Medulla oblongata (tissue), 1 donor: ENCODE results near the gene GIGYF2.
"Not testable (repeated sequence)": the region's sequence is repeated elsewhere in the genome, so short reads cannot be mapped to it uniquely, and the experiment has no call there.

Experiments
- DNase-seq: peaks from one replicate; pipeline ENCODE4 v3.0.0-alpha.2; 2015; ENCODE audit errors: extremely low spot score

Gene GIGYF2

GRCh38 chr2:232697059-232697806 is at the start of gene GIGYF2:
Gene GIGYF2 (plus strand): TSS chr2:232697331. CDS start chr2:232735198, 37,867 bp downstream.
- peak; percentile 97 for DNase-seq

GRCh38 chr2:232649033-232649432 is 48.1 kb upstream of the GIGYF2 start:
- no peak for DNase-seq

DNA sequence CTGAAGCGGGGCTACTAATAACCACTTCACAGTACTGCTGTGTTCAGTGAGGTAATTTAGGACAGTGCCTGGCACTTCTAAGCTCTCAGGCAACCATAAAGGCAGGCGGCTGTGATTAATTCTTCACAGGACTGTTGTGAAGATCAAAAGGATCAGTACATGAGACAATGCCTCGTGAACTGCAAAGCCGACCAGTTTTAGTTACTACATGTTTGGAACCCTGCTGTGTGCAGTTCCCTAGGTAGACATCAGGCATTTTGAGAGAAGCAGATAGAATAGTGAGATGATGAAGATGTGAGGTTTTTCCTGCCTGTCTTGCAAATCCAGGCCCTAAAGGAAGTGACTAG is 44.7 kb upstream of the GIGYF2 start:
- DNase-seq: no peak

GRCh38 chr2:232653441-232653840 is 43.7 kb upstream of the GIGYF2 start:
- peak; percentile 68 for DNase-seq

DNA sequence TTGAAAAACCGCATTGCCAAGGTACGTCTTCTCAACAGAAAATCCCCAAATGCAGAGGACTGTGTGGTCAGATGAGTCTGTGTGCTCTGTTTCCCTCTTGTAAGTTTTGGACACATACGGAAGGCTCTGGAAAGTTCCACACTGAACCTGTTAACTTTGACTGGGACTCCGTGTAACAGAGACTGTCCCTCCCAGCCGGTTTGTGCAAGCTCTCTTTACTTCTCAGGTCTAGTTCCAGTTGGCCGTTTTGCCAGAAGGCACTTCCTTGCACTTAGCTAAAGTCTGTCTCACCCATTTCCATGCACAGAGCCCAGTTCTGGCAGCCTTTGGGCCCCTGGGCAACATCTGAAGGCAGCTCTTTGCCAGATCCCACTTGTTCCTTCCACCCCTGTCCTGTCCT is 41.7 kb upstream of the GIGYF2 start:
- peak; percentile 79 for DNase-seq

GRCh38 chr2:232658217-232658785 is 38.8 kb upstream of the GIGYF2 start:
- DNase-seq: no peak

DNA sequence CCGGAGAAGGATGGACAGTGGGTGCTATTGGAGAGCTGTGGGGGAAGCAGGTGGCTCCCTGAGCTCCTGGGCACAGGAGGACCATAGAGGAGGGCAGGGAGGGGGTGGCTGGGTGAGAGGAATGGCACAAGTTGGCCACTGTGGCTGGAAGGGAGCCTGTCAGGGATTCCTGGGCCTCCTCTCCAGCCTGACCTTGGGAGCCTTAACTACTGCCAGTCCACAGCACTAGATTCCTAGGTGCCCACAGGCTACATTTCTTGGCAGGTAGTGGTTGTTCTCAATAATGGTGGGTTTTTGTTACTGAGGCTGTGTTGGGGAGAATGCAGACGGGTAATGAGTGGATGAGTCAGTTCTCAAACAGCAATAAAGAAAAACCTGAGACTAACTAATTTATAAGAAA is 37.8 kb upstream of the GIGYF2 start:
- no peak for DNase-seq

- DNase-seq: no peak
Observed at GRCh38 chr2:232662486-232663260, 34.5 kb upstream of the GIGYF2 start.

DNA sequence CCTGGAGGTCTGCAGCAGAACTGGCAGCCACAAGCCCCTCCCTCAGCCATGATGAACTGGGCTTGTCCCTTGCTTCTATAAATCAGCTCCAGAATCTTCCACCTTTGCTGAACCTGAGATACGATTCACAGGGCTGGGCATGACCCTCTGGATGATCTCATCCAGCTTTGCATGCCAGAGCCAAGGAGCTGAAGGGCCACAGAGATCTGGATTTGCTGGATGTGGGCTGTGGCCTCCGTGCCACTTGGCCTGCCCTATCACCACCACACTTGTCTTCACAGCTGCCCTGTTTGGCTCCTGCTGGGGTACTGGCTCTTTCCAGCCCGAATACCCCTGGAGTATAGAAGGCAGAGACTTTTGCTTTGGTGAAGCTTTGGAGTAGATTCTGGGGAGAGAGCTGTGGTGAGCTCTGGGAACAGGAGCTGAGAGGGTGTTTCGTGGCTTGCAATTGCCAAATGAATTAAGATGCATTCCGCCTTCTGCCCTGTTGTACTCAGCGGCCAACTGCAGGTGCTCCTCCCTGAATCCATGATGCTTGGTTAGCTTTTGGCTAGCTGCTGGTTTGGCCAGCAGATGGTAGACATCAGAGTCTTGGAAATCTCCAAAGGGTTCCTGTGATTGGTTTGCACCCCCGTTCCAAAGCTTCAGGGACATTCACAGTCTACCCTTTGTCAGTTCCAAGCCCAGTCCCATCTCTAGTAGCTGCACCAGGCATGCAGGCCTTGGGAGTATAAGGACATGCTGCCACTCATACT is 30.9 kb upstream of the GIGYF2 start:
- DNase-seq: no peak

DNA sequence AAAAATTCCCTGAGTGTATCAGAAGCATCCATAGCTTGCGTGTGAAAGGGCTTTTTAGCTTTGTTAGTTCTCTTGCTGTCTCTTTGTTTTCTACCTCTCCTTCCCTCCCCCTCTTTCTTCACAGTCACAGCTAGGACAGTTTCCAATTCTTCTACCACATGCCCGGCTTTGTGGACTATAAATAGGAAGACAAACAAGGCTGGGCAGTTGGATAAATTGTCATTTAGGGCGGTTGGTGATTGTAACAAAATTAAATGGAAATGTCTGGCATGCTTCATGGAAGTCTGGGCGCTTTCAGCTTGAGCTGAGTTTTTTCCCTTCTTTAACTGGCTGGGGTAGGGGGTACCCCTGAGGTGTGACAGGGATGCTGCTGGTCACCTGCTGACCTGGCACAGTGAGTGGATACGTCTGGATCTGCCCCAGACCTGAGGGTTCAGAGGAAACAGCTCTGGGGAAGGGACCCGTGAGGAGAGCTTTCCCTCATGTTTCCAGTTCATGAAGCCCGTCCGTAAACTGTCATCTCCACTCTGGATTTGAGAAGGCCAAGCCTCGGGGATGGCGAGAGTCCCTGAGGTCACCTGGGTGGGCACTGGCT is 29.0 kb upstream of the GIGYF2 start:
- peak; percentile 96 for DNase-seq

DNA sequence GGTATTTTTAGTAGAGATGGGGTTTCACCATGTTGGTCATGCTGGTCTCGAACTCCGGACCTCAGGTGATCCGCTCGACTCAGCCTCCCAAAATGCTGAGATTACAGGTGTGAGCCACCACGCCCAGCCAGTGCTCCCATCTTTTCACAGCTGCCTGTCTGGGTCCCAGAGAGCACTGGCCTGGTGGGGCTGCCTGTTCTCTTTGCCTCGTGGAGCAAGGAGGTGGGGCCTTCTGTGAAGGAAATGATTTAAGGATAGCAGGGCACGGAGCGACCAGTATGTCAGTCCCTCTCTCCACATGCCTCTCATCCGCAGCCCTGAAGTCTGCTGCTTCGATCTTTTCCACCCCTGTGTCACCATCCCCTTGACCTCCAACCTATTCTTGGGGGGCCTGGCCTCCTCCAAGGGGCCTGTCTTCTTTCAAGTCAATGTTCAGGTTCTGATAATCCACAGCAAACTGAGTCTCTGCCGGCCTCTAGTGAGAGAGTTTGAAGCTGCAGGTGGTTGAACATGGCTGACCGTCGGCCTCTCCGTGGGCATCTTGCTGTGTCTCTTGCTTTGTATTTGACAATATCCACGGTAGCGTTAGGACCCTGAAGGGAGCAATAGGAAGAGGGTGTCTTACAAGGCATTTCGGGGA is 28.2 kb upstream of the GIGYF2 start:
- peak; percentile 84 for DNase-seq

DNA sequence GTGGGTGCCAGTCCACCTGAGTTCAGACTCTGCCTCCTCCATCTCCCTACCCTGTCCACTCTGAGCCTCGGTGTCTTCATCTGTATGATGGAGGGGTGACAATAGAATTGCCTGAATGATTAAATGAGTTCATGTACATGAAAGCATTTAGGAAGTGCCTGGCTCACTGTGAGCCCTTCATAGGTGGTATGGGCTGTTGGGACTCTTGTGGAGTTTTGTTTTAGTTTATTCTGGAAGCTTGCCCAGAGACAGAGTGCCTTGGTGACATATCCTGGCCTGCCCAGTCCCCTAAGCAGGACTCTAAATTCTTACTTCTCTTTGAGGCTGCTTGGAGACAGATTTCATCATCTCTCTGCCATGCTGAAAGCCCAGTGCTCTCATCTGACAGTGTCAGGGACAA is 24.5 kb upstream of the GIGYF2 start:
- peak; percentile 35 for DNase-seq

- no peak for DNase-seq
Observed at GRCh38 chr2:232674491-232674890, 22.6 kb upstream of the GIGYF2 start.

DNA sequence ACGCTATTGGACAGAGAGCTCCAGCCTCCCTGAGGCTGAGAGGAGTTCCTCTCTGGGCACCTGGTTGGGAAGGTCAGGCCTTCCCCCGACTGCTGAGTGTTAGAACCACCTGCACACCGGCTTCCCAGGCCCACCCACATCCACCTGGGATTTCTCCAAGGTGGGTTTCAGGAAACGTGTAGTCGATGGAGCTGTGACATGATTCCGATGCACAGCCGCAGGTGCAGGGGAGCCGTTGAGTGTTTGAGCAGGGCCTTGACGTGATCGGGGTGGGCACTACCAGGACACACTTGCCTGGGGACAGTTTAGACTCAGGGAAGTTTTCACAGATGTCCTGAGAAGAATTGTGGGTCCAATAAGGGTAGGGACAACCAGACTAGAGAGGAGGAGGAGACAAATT is 21.8 kb upstream of the GIGYF2 start:
- no peak for DNase-seq

DNA sequence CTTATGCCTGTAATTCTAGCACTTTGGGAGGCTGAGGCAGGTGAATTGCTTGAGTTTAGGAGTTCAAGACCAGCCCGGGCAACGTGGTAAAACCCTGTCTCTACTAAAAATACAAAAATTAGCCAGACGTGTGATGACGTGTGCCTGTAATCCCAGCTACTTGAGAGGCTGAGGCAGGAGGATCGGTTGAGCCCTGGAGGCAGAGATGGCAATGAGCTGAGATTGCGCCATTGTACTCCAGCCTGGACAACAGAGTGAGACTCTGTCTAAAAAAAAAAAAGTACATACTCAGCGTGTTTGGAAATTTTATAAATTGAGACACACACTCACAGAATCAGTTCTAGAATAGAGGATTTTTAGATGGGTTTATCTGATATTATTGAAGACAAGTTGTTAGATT is 17.1 kb upstream of the GIGYF2 start:
- DNase-seq: no peak

- DNase-seq: no peak
Observed at GRCh38 chr2:232681527-232681926, 15.6 kb upstream of the GIGYF2 start.

DNA sequence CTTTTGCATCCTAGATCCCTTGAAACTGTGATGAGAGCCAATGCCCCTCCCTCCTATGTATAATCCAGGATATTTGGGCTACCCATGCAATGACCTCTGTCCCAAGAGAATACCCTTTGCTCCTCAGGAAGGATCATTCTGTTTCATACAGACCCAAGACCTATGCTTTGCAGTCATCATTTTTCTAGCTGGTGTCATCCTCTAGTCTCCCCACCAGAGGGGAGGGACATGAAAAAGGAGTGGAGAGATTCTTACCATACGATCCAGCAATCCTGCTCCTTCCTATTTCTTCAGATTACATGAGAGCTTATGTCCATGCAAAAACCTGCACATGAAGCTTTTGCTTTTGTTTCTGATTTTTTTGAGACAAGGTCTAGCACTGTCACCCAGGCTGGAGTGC is 13.8 kb upstream of the GIGYF2 start:
- DNase-seq: no peak

DNA sequence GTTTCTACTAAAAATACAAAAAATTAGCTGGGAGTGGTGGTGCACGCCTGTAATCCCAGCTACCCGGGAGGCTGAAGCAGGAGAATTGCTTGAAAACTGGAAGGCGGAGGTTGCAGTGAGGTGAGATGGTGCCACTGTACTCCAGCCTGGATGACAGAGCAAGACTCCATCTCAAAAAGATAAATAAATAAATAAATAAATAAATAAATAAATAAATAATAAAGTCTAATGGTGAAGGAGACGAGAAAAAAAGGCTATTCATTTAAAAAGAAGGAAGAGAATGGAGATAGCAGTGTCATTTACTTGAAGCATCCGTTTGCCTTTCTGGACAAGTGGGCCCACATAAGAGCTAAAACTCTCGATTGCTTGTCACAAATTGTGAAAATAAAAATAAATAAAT is 11.7 kb upstream of the GIGYF2 start:
- DNase-seq: not testable (repeated sequence)

GRCh38 chr2:232687382-232688160 is 9.6 kb upstream of the GIGYF2 start:
- no peak for DNase-seq

- DNase-seq: no peak
Observed at GRCh38 chr2:232688201-232688600, 8.9 kb upstream of the GIGYF2 start.
